ENCODE data around the gene RASSF8.

Gene RASSF8, protein sequence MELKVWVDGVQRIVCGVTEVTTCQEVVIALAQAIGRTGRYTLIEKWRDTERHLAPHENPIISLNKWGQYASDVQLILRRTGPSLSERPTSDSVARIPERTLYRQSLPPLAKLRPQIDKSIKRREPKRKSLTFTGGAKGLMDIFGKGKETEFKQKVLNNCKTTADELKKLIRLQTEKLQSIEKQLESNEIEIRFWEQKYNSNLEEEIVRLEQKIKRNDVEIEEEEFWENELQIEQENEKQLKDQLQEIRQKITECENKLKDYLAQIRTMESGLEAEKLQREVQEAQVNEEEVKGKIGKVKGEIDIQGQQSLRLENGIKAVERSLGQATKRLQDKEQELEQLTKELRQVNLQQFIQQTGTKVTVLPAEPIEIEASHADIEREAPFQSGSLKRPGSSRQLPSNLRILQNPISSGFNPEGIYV

DNA sequence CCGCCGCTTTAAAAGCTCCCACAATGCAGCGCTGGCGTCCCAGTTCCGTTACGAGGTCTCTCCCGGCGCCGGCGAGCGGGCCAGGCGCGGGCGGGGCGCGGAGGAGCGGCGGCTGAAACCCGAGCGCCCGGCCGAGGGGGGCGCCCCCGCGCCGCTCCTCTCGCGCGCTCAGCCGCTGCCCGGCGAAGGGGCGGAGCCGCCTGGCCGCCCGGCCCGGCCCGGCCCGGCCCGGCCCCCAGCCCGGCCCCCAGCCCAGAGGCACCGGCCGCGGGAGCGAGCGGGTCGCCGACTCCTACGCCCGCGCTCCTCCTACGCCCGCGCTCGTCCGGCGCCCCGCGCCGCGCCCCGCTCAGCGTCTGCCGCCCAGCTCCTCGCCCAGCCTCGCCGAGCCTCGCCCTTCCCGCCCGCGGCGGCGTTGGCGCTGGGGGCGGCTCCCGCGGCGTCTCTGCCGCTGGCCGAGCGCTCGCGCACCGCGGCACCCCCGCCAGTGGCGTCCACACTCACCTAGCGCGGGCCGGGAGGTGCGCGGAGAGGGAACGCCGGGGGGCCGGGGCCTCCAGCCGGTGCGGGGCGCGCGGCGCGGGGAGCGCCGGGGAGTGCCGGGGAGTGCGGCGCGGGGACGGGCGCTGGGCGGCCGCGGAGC is at the start of gene RASSF8:
RASSF8 (plus strand) TSS at position 255 of the 643 bp plus-strand sequence. CDS start 96,662 bp downstream, outside the sequence.
- peak; percentile 46 for DNase-seq

DNA sequence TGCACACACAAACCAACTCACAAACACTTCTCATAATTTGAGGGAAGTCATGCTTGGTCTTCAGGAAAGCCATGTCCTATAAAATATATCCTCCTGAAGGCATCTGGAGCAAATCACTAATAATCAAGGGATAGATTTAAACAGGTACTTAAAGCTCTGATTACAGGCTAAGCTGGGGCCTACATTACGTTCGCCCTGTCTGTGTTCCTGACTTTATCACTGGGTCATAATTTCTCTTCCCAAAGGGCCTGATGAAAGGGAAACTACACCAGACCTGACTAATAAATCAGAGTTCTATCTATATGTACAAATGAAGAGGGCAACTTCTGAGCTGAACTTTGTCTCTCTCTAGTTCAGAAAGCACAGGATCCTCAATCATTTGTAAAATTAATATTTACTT is 43.9 kb upstream of the RASSF8 start:
- no peak for DNase-seq

DNA sequence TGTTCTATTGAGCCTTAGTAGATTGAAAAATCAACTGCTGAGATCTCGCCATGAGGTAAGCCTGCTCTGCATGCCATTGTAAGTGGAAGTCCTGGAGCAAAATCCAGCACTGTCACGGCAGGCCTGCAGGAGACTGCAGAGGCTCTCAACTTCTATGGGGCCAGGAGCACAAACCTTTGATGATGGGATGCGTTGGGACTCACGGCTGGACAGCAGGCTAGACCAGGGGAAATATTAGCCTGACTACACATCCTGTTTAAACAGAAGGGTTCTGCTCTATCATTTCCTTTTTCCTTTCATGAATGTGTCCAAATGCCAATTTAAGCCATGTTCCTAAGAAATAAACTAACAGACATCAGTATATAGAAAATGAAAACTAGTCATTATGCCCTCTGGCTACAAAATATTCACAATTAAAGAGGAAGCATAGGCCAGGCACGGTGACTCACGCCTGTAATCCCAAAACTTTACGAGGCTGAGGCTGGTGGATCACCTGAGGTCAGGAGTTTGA is 33.9 kb upstream of the RASSF8 start:
- DNase-seq, result no peak

GRCh38 chr12:25925064-25925463 is 33.4 kb upstream of the RASSF8 start:
- no peak for DNase-seq

- DNase-seq, result no peak
Measured at GRCh38 chr12:25926536-25926935, 31.9 kb upstream of the RASSF8 start.

- DNase-seq, result no peak
Measured at GRCh38 chr12:25929142-25929541, 29.3 kb upstream of the RASSF8 start.

GRCh38 chr12:25932971-25933370 is 25.5 kb upstream of the RASSF8 start:
- DNase-seq, result no peak

- DNase-seq, result no peak
Measured at GRCh38 chr12:25934456-25934855, 24.0 kb upstream of the RASSF8 start.

- DNase-seq, result no peak
Measured at GRCh38 chr12:25935355-25936144, 22.9 kb upstream of the RASSF8 start.

DNA sequence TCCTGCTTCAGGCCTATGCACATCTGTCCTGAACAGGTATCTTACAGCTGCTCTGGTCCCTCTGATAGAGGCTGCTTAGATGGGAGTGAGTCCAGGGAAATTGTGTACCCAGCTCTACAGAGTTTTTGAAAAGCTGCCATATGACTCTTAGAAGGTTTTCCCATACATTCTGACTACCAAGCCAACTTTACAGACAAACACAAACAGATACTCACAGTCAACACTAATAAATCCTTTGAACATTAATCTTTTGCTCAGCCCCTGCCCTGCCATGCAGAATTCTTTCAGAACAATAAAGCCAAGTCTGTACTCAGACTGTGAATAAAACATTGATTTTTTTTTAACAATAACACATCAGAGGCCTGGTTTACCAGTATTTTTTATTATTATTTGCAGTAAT is 21.4 kb upstream of the RASSF8 start:
- no peak for DNase-seq

- no peak for DNase-seq
Measured at GRCh38 chr12:25938581-25938980, 19.9 kb upstream of the RASSF8 start.

GRCh38 chr12:25939606-25940005 is 18.9 kb upstream of the RASSF8 start:
- no peak for DNase-seq

DNA sequence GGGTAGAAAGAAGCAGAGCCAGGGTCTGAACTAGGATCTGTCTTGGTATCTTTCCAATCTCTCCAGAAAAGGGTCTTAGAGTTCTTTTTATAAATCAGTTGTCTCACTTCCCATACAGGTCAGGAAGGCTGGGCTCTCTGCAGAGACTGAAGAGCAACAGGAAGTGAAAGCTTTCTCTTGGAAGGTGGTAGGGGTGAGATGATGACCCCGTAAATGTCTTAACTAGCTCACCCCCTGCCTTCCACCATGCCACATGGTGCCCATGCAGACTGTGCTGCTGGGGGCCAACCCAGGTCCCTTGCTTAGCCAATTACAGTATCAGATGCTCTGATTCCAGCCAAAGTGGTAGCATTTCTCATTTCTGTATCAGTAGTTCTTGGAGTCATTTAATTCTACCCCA is 17.6 kb upstream of the RASSF8 start:
- no peak for DNase-seq

- no peak for DNase-seq
Measured at GRCh38 chr12:25942709-25943108, 15.8 kb upstream of the RASSF8 start.

- no peak for DNase-seq
Measured at GRCh38 chr12:25943940-25944339, 14.5 kb upstream of the RASSF8 start.

DNA sequence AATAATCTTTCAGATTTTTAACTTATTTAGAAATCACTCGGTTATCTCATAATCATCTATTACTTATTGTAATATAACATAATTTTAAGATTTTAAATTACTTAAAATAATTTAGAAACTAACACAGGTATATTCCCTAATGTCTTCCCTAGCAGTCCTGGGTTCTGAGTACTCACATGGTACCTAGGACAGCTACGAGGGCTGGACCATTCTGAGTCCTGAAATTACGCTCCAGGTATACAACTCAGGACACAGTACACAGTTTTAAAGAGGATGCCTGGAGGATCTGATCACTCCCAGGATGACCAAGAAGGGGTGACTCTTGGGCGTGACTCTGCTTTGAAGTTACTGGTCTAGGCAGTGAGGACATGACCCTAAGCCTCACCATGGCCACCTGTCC is 9.1 kb upstream of the RASSF8 start:
- no peak for DNase-seq

- no peak for DNase-seq
Measured at GRCh38 chr12:25950329-25951115, 8.0 kb upstream of the RASSF8 start.

DNA sequence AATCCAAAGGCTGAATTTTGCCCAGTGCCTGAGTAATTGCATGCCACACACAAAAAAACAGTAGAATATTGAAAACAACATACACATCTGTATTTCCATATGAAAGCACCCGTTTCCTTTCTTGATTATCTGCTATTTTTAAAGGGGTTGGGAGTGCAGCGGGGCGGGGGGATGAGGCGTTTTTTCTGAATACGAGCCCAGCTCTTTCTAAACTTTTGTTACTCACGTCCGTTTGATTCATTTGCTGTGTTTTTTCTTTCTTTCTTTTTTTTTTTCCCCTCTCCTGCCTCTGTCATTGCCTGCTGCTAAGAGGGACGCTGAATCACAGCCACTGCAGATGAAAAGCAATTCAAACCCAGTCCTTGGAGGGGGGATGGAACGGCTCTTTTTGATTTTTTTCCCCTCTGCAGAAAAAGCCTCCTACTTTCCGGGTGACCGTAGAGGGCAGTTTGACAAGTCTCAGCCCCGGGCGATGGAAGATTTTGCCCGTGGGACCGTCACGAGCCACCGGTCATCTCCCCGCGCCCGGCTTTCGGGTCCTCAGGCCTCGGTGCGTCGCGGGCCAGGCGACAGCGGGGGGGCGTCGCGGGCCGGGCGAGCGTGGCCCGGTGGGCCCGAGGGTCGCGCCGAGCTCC is 572 bp upstream of the RASSF8 start:
- DNase-seq, result peak; percentile 15

- DNase-seq, result peak; percentile 43
Measured at GRCh38 chr12:25959071-25959961, 834 bp downstream of the RASSF8 start.

GRCh38 chr12:25960143-25960542 is 1.7 kb downstream of the RASSF8 start:
- no peak for DNase-seq

DNA sequence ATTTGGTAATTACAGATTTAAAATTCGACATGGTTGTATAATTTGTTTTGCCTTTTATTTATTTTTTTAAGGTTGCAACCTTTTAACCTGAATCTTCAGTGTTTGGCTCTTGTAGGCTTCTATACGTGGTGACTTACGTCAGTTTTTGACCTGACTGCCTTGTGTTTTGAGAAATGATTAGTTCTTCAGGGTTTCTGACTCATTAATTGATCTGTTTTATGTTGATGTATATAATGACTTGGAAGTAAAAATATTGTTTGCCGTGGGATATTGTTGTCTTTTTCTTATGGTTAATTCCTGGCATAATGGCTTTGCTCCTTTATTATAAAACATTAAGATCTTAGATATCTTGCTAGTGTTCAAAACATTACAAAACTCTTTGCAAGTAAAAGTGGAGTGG is 2.5 kb downstream of the RASSF8 start:
- no peak for DNase-seq

All from stimulated activated CD4-positive, alpha-beta T cell treated with anti-CD3 and anti-CD28 coated beads, Interleukin-15, amount 100 ng/mL, for 24 hours (primary cell).